H1 (cell line): ENCODE data around the gene USB1. TPM values are rescaled to one million over a fixed set of nuclear protein-coding genes. Genes with fewer than 3 reads are reported as not detected.

ENCODE experiments used
- KDM4A ChIP-seq: IDR thresholded peaks from one replicate; pipeline ENCODE4 v1.7.1; 2012; ENCODE audit warnings: low read depth, mild to moderate bottlenecking, moderate library complexity, low read length, inconsistent platforms; ENCODE audit not compliant: severe bottlenecking
- POLR2AphosphoS5 ChIP-seq: IDR thresholded peaks from 2 replicates; pipeline ENCODE4 v1.6.1; 2011; ENCODE audit warnings: low read depth, low read length
- polyA plus RNA-seq, 7 experiments: library from polyadenylated mRNA; depleted of rRNA in 3 of 7; stranded (reverse) in 5 of 7; unstranded in 2 of 7; fragments of >200 nt in 5 of 7; fragments of 200-250 nt in 2 of 7; gene quantifications; 1 replicate in 5 of 7; 2 replicates in 1 of 7; 4 replicates in 1 of 7; pipeline versions ENCODE4 v1.2.1 to v1.2.3, GENCODE V29; 2011 to 2013; ENCODE audit warnings: missing spikeins in 2 of 7, mixed read lengths in 2 of 7
- total RNA-seq: library from RNA; stranded (reverse); fragmentation: NEBNext Ultra II Directional; extraction: Animal tissue kit (Norgen Biotek cat#: 25700); gene quantifications from 2 replicates; pipeline ENCODE4 v1.2.1, GENCODE V29; 2021
- TF ChIP-seq, protein P1 (sequence below): fragments of 300-600 bp; sonication (generic); IDR thresholded peaks from 2 replicates; pipeline ENCODE4 v1.7.1; 2012; ENCODE audit warnings: low read length, moderate library complexity, mild to moderate bottlenecking, inconsistent platforms; ENCODE audit not compliant: insufficient replicate concordance

The USB1 gene
- total and polyA plus RNA-seq, 2 of the 8 experiments (the other 6 are each of a cell fraction or from before 2014, with no cell fraction given), result 65.4 to 75.9 TPM

DNA sequence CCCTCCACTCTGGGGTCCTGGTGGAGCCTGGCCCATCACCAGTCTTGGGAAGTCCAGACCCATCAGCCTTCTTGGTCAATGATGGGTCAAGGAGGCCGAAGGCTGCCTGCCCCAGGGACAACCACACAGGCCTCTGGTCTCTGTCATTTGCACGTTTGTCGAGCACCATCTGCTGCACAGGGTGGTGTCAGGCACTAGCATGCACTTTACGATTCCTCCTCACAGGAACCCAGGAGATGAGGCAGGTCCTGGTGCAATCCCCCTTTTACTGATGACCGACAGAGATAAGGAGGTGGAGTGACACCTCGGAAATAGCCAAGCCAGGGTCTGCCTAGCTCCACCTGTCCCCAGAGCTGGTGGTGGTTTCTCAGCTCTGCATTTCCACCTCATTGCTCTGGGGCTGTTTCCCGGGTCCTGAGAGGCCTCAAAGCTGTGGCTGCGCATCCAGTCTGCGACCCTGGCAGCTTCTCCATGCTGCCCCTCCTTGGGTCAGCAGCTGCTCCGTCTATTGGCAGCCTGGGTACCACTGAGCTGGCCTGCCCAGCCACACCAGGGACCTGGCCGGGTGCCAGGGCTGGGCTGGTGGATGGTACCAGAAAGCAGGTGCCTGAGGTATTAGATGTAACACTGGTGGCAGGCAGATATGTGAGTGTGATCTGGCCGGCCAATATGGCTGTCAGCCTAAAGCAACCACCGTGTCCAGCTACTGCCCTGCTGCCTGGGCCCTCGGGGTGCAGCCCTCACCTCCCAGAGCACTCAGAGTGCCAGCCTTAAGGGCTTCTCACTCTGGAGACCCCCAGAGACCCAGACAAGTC, 34.4 kb downstream of the USB1 start (continued):
- TF ChIP-seq, protein P1, sequence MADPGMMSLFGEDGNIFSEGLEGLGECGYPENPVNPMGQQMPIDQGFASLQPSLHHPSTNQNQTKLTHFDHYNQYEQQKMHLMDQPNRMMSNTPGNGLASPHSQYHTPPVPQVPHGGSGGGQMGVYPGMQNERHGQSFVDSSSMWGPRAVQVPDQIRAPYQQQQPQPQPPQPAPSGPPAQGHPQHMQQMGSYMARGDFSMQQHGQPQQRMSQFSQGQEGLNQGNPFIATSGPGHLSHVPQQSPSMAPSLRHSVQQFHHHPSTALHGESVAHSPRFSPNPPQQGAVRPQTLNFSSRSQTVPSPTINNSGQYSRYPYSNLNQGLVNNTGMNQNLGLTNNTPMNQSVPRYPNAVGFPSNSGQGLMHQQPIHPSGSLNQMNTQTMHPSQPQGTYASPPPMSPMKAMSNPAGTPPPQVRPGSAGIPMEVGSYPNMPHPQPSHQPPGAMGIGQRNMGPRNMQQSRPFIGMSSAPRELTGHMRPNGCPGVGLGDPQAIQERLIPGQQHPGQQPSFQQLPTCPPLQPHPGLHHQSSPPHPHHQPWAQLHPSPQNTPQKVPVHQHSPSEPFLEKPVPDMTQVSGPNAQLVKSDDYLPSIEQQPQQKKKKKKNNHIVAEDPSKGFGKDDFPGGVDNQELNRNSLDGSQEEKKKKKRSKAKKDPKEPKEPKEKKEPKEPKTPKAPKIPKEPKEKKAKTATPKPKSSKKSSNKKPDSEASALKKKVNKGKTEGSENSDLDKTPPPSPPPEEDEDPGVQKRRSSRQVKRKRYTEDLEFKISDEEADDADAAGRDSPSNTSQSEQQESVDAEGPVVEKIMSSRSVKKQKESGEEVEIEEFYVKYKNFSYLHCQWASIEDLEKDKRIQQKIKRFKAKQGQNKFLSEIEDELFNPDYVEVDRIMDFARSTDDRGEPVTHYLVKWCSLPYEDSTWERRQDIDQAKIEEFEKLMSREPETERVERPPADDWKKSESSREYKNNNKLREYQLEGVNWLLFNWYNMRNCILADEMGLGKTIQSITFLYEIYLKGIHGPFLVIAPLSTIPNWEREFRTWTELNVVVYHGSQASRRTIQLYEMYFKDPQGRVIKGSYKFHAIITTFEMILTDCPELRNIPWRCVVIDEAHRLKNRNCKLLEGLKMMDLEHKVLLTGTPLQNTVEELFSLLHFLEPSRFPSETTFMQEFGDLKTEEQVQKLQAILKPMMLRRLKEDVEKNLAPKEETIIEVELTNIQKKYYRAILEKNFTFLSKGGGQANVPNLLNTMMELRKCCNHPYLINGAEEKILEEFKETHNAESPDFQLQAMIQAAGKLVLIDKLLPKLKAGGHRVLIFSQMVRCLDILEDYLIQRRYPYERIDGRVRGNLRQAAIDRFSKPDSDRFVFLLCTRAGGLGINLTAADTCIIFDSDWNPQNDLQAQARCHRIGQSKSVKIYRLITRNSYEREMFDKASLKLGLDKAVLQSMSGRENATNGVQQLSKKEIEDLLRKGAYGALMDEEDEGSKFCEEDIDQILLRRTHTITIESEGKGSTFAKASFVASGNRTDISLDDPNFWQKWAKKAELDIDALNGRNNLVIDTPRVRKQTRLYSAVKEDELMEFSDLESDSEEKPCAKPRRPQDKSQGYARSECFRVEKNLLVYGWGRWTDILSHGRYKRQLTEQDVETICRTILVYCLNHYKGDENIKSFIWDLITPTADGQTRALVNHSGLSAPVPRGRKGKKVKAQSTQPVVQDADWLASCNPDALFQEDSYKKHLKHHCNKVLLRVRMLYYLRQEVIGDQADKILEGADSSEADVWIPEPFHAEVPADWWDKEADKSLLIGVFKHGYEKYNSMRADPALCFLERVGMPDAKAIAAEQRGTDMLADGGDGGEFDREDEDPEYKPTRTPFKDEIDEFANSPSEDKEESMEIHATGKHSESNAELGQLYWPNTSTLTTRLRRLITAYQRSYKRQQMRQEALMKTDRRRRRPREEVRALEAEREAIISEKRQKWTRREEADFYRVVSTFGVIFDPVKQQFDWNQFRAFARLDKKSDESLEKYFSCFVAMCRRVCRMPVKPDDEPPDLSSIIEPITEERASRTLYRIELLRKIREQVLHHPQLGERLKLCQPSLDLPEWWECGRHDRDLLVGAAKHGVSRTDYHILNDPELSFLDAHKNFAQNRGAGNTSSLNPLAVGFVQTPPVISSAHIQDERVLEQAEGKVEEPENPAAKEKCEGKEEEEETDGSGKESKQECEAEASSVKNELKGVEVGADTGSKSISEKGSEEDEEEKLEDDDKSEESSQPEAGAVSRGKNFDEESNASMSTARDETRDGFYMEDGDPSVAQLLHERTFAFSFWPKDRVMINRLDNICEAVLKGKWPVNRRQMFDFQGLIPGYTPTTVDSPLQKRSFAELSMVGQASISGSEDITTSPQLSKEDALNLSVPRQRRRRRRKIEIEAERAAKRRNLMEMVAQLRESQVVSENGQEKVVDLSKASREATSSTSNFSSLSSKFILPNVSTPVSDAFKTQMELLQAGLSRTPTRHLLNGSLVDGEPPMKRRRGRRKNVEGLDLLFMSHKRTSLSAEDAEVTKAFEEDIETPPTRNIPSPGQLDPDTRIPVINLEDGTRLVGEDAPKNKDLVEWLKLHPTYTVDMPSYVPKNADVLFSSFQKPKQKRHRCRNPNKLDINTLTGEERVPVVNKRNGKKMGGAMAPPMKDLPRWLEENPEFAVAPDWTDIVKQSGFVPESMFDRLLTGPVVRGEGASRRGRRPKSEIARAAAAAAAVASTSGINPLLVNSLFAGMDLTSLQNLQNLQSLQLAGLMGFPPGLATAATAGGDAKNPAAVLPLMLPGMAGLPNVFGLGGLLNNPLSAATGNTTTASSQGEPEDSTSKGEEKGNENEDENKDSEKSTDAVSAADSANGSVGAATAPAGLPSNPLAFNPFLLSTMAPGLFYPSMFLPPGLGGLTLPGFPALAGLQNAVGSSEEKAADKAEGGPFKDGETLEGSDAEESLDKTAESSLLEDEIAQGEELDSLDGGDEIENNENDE, result no peak
- no peak for TF ChIP-seq POLR2AphosphoS5
- TF ChIP-seq KDM4A, result no peak
